ENCODE data around the gene TLR8.
"Not testable (repeated sequence)": the region's sequence is repeated elsewhere in the genome, so short reads cannot be mapped to it uniquely, and the experiment has no call there.

Gene TLR8

GRCh38 chrX:12958059-12958458 lies 51.6 kb downstream of the TLR8 start:
- DNase-seq (ENCODE audit: low spot score) (no peak), ATAC-seq (ENCODE audit: low read depth) (no peak)
- no peak overlapping the region for H3K27ac ChIP-seq (ENCODE audit: poor library complexity, severe bottlenecking)
- H3K27me3 ChIP-seq (ENCODE audit: insufficient read depth, poor library complexity, severe bottlenecking) = no peaks in the 10 kb centered on the region
- TF ChIP-seq CTCF (IDR thresholded peaks at IDR 0.05; ENCODE audit: poor library complexity, severe bottlenecking) = no peak
- no peaks in the 10 kb centered on the region for H3K36me3 ChIP-seq (ENCODE audit: low read depth)
- no peak overlapping the region for H3K4me3 ChIP-seq (ENCODE audit: severe bottlenecking)
- H3K9me3 ChIP-seq (ENCODE audit: severe bottlenecking) = no peaks in the 10 kb centered on the region
- H3K4me1 ChIP-seq (ENCODE audit: insufficient read depth, poor library complexity, severe bottlenecking) = peaks cover 17% of the 10 kb centered on the region

- Histone ChIP-seq H3K4me3 (ENCODE audit: severe bottlenecking) (no peak overlapping the region), H3K36me3 (ENCODE audit: low read depth) (no peaks in the 10 kb centered on the region), H3K27me3 (ENCODE audit: insufficient read depth, poor library complexity, severe bottlenecking) (no peaks in the 10 kb centered on the region), H3K27ac (ENCODE audit: poor library complexity, severe bottlenecking) (no peak overlapping the region), H3K9me3 (ENCODE audit: severe bottlenecking) (no peaks in the 10 kb centered on the region), H3K4me1 (ENCODE audit: insufficient read depth, poor library complexity, severe bottlenecking) (peaks cover 17% of the 10 kb centered on the region)
- DNase-seq (ENCODE audit: low spot score) = no peak
- no peak for ATAC-seq (ENCODE audit: low read depth)
- TF ChIP-seq CTCF (IDR thresholded peaks at IDR 0.05; ENCODE audit: poor library complexity, severe bottlenecking) = no peak
Measured at GRCh38 chrX:12958461-12958860, 52.0 kb downstream of the TLR8 start.

GRCh38 chrX:12961196-12961718 lies 54.8 kb downstream of the TLR8 start:
- Histone ChIP-seq H3K9me3 (ENCODE audit: severe bottlenecking) (no peaks in the 10 kb centered on the region), H3K27ac (ENCODE audit: poor library complexity, severe bottlenecking) (no peak overlapping the region)
- ATAC-seq (ENCODE audit: low read depth) = no peak

GRCh38 chrX:12962041-12962504 lies 55.7 kb downstream of the TLR8 start:
- H3K4me3 ChIP-seq (ENCODE audit: severe bottlenecking) = no peak overlapping the region
- H3K36me3 ChIP-seq (ENCODE audit: low read depth) = no peaks in the 10 kb centered on the region
- no peaks in the 10 kb centered on the region for H3K9me3 ChIP-seq (ENCODE audit: severe bottlenecking)
- H3K4me1 ChIP-seq (ENCODE audit: insufficient read depth, poor library complexity, severe bottlenecking) = peaks cover 3% of the 10 kb centered on the region
- ATAC-seq (ENCODE audit: low read depth) = no peak
- no peak for TF ChIP-seq CTCF (IDR thresholded peaks at IDR 0.05; ENCODE audit: poor library complexity, severe bottlenecking)
- no peak overlapping the region for H3K27ac ChIP-seq (ENCODE audit: poor library complexity, severe bottlenecking)
- no peak for DNase-seq (ENCODE audit: low spot score)
- no peaks in the 10 kb centered on the region for H3K27me3 ChIP-seq (ENCODE audit: insufficient read depth, poor library complexity, severe bottlenecking)

More at GRCh38 chrX:12961196-12961718, 54.8 kb downstream of the TLR8 start:
- H3K27me3 ChIP-seq (ENCODE audit: insufficient read depth, poor library complexity, severe bottlenecking) = no peaks in the 10 kb centered on the region
- peaks cover 11% of the 10 kb centered on the region for H3K4me1 ChIP-seq (ENCODE audit: insufficient read depth, poor library complexity, severe bottlenecking)
- H3K36me3 ChIP-seq (ENCODE audit: low read depth) = no peaks in the 10 kb centered on the region
- DNase-seq (ENCODE audit: low spot score) = no peak
- no peak overlapping the region for H3K4me3 ChIP-seq (ENCODE audit: severe bottlenecking)
- no peak for TF ChIP-seq CTCF (IDR thresholded peaks at IDR 0.05; ENCODE audit: poor library complexity, severe bottlenecking)

DNA sequence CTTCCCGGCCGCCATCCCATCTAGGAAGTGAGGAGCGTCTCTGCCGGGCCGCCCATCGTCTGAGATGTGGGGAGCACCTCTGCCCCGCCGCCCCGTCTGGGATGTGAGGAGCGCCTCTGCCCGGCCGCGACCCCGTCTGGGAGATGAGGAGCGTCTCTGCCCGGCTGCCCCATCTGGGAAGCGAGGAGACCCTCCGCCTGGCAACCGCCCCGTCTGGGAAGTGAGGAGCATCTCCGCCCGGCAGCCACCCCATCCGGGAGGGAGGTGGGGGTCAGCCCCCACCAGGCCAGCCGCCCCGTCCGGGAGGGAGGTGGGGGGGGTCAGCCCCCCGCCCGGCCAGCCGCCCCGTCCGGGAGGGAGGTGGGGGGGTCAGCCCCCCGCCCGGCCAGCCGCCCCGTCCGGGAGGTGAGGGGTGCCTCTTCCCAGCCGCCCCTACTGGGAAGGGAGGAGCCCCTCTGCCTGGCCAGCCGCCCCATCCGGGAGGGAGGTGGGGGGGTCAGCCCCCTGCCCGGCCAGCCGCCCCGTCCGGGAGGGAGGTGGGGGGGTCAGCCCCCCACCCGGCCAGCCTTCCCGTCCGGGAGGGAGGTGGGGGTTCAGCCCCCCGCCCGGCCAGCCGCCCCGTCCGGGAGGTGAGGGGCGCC lies 56.9 kb downstream of the TLR8 start:
- not testable (repeated sequence) for H3K36me3 ChIP-seq (ENCODE audit: low read depth); H3K4me3 ChIP-seq (ENCODE audit: severe bottlenecking); H3K27me3 ChIP-seq (ENCODE audit: insufficient read depth, poor library complexity, severe bottlenecking); H3K9me3 ChIP-seq (ENCODE audit: severe bottlenecking); DNase-seq (ENCODE audit: low spot score); H3K27ac ChIP-seq (ENCODE audit: poor library complexity, severe bottlenecking); H3K4me1 ChIP-seq (ENCODE audit: insufficient read depth, poor library complexity, severe bottlenecking); ATAC-seq (ENCODE audit: low read depth)

Measured in RWPE2 (cell line).